ENCODE data around the gene BAIAP2. TPM values are rescaled to one million over a fixed set of nuclear protein-coding genes. Genes with fewer than 3 reads are reported as not detected.

The BAIAP2 gene
- polyA plus RNA-seq, 1 donor from 2014 or later = 17.5 TPM

DNA sequence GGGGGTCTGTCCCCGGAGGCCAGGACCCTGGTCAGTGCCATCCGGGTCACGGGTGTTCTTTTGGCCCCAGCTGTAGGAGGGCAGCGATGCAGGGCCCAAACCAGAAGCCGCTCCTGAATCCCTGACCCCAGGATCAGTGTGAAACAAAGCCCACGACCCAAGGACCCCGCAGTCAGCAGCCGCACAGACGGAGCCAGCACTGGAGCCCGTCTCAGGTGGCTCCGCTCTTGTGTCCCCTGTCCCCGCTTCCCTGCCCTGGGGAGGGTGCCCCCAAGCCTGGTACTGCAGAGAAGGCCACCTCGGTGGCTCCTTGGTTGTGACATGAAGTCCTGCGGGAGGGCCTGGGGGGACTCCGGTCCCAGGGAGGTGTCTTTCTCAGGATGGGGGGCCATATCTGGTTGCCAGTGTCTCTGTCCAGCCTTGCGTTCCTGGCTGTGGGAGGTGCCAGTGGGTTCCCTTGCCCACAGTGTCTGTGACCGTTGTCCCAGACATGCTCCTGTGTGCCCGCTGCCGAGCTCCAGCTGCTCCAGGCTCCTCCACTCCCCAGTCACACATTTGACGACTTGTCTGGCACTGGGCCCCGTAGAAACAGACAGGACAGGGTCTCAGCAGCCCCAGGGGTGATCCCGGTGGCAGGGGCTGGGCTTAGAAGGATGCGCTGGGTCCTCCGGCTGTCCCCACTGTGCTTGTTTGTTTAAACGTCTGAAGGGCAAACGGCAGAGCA, 33.6 kb downstream of the BAIAP2 start:
- no peak overlapping the region for H2AFZ ChIP-seq (ENCODE audit: low read depth, low read length)
- H3K36me3 ChIP-seq (ENCODE audit: insufficient read depth, low read length) = no peaks in the 10 kb centered on the region
- no peak overlapping the region for H3K4me2 ChIP-seq (ENCODE audit: low read length)
- H3K79me2 ChIP-seq (replicated peaks; ENCODE audit: insufficient read depth, low read length) = peaks cover 7% of the 10 kb centered on the region
- H3K4me3 ChIP-seq (ENCODE audit: low read length) = no peak overlapping the region
- H3K9me2 ChIP-seq (ENCODE audit: insufficient read depth, low read length) = no peaks in the 10 kb centered on the region
- no peak overlapping the region for H3K27ac ChIP-seq (ENCODE audit: low read length)
- H3K9ac ChIP-seq (ENCODE audit: low read length) = no peak overlapping the region
- TF ChIP-seq REST (IDR thresholded peaks at IDR 0.05; ENCODE audit: borderline replicate concordance) = no peak
- TF ChIP-seq EZH2 (IDR thresholded peaks at IDR 0.05; ENCODE audit: borderline replicate concordance, insufficient read depth, low read length, poor library complexity, severe bottlenecking) = no peak
- TF ChIP-seq RAD21 (conservative IDR thresholded peaks at IDR 0.05) = no peak
- no peak for TF ChIP-seq EP300 (conservative IDR thresholded peaks at IDR 0.05; ENCODE audit: poor library complexity, severe bottlenecking)
- TF ChIP-seq CTCF (IDR thresholded peaks at IDR 0.05; ENCODE audit: poor library complexity, severe bottlenecking) = no peak
- TF ChIP-seq MXI1 (conservative IDR thresholded peaks at IDR 0.05; ENCODE audit: poor library complexity, severe bottlenecking) = no peak
- no peak for TF ChIP-seq POLR2AphosphoS5 (IDR thresholded peaks at IDR 0.05)
- no peak for TF ChIP-seq TAF1 (IDR thresholded peaks at IDR 0.05; ENCODE audit: low read depth)
- no peaks in the 10 kb centered on the region for H4K20me1 ChIP-seq (ENCODE audit: insufficient read depth)
- H3F3A ChIP-seq (ENCODE audit: insufficient read depth, low read length, poor library complexity, severe bottlenecking) = no peaks in the 10 kb centered on the region
- no peaks in the 10 kb centered on the region for H3K27me3 ChIP-seq (ENCODE audit: insufficient read depth, low read depth, low read length)
- no peaks in the 10 kb centered on the region for H3K9me3 ChIP-seq (ENCODE audit: low read length)

DNA sequence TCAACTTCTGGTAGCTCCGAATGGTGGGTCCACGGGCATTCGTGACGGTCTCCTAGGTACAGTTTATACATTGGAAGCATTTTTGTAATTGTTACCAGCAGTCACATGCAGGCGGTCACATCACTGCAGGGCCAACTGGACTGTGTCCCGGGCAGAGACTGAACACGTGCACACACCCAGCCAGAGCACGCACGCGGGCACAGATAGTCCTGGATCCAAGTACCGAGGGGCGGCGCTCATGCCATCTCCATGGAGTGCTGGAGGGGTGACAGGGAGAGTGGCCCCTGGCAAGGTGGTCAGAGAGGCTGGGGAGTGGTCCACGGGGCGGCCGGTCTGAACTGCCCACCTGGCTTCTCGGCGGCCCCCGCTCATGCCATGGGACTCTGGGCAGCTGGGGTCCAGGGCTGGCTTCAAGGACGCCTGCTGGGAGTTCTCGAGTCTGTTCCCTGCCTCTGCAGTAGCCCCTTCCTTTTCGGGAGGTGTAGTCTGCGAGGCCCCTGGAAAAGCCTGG, 34.2 kb downstream of the BAIAP2 start:
- no peak overlapping the region for H2AFZ ChIP-seq (ENCODE audit: low read depth, low read length)
- TF ChIP-seq SMC3 (conservative IDR thresholded peaks at IDR 0.05; ENCODE audit: poor library complexity) (no peak), EZH2 (IDR thresholded peaks at IDR 0.05; ENCODE audit: borderline replicate concordance, insufficient read depth, low read length, poor library complexity, severe bottlenecking) (no peak), RAD21 (conservative IDR thresholded peaks at IDR 0.05) (no peak), TAF1 (IDR thresholded peaks at IDR 0.05; ENCODE audit: low read depth) (no peak), POLR2AphosphoS5 (IDR thresholded peaks at IDR 0.05) (no peak), CTCF (IDR thresholded peaks at IDR 0.05; ENCODE audit: poor library complexity, severe bottlenecking) (no peak)
- H3K79me2 ChIP-seq (replicated peaks; ENCODE audit: insufficient read depth, low read length) = peaks cover 6% of the 10 kb centered on the region
- H3K27ac ChIP-seq (ENCODE audit: low read length) = no peak overlapping the region
- no peak overlapping the region for H3K4me2 ChIP-seq (ENCODE audit: low read length)
- H3K9ac ChIP-seq (ENCODE audit: low read length) = no peak overlapping the region
- H3K4me3 ChIP-seq (ENCODE audit: low read length) = no peak overlapping the region
- H3K27me3 ChIP-seq (ENCODE audit: insufficient read depth, low read depth, low read length) = no peaks in the 10 kb centered on the region
- H4K20me1 ChIP-seq (ENCODE audit: insufficient read depth) = no peaks in the 10 kb centered on the region
- no peaks in the 10 kb centered on the region for H3K9me3 ChIP-seq (ENCODE audit: low read length)
- no peaks in the 10 kb centered on the region for H3K9me2 ChIP-seq (ENCODE audit: insufficient read depth, low read length)
- no peaks in the 10 kb centered on the region for H3K36me3 ChIP-seq (ENCODE audit: insufficient read depth, low read length)
- no peaks in the 10 kb centered on the region for H3F3A ChIP-seq (ENCODE audit: insufficient read depth, low read length, poor library complexity, severe bottlenecking)
